ENCODE results near the gene SH3RF3. TPM values are rescaled to one million over a fixed set of nuclear protein-coding genes. Genes with fewer than 3 reads are reported as not detected.

SH3RF3 gene
- total RNA-seq, 1 experiment from 2014 or later: not detected

GRCh38 chr2:109289504-109290222, 160.7 kb downstream of the SH3RF3 start:
- no peaks in the 10 kb centered on the region for H4K20me1 ChIP-seq (ENCODE audit: insufficient read depth)
- H3K9ac ChIP-seq (ENCODE audit: low read length): no peak overlapping the region
- no TSS peak for BruUV-seq (replicated peaks)
- no peaks in the 10 kb centered on the region for H3K4me1 ChIP-seq (ENCODE audit: control insufficient read depth in 1 of 2, insufficient read depth in 2 of 2, low read length in 2 of 2)
- no peaks in the 10 kb centered on the region for H3K79me2 ChIP-seq (ENCODE audit: insufficient read depth, low read length)
- intact Hi-C loops (cut with micrococcal nuclease): no loop called here
- H3K9me2 ChIP-seq (ENCODE audit: insufficient read depth): no peaks in the 10 kb centered on the region
- no peak for DNase-seq (ENCODE audit: low read depth, low spot score)
- CTCF ChIA-PET: no interaction called here
- H2AFZ ChIP-seq (ENCODE audit: low read depth, low read length, poor library complexity, severe bottlenecking): no peak overlapping the region
- H3K4me3 ChIP-seq (replicated peaks in 1 of 2; ENCODE audit: low read depth in 1 of 2, low read length in 2 of 2): no peak overlapping the region
- RAD21 ChIA-PET (ENCODE audit: low non-redundant PET in 1 of 2, low total read pairs in 2 of 2, uncharacterized antibody in 2 of 2, unreplicated experiment in 2 of 2): no interaction called here
- TF ChIP-seq ZBTB33 (IDR thresholded peaks at IDR 0.05; ENCODE audit: extremely low read depth, insufficient replicate concordance, low read length) (no peak), SRF (IDR thresholded peaks at IDR 0.05; ENCODE audit: low read depth) (no peak), RAD21 (IDR thresholded peaks at IDR 0.05; ENCODE audit: low read depth) (no peak), POLR2A (IDR thresholded peaks at IDR 0.05; ENCODE audit: borderline replicate concordance, extremely low read depth, insufficient read depth, insufficient read length) (no peak), ATF3 (IDR thresholded peaks at IDR 0.05) (no peak), CEBPB (IDR thresholded peaks at IDR 0.05; ENCODE audit: low read depth) (no peak), EGR1 (IDR thresholded peaks at IDR 0.05; ENCODE audit: low read depth) (no peak), TCF7L2 (IDR thresholded peaks at IDR 0.05; ENCODE audit: borderline replicate concordance, extremely low read depth, insufficient read depth, insufficient read length) (no peak), EZH2 (IDR thresholded peaks at IDR 0.05) (no peak)
- H3K27me3 ChIP-seq (ENCODE audit: insufficient read depth, low read length): peaks cover 21% of the 10 kb centered on the region; the same call in 1 of the 2 replicates
- no peaks in the 10 kb centered on the region for H3K9me3 ChIP-seq (ENCODE audit: control insufficient read depth in 1 of 2, insufficient read depth in 1 of 2, low read depth in 1 of 2, low read length in 2 of 2)
- no peaks in the 10 kb centered on the region for H3K36me3 ChIP-seq (ENCODE audit: control insufficient read depth in 1 of 2, insufficient read depth in 2 of 2, low read length in 2 of 2)
- H3K4me2 ChIP-seq (ENCODE audit: low read length): no peak overlapping the region
- POLR2A ChIA-PET: no interaction called here
- ATAC-seq: no peak
- H3K27ac ChIP-seq (ENCODE audit: low read depth, low read length): no peak overlapping the region

All from HCT116 (cell line).